Right atrium auricular region (tissue), 2 donors: Measurements from ENCODE around the gene MYO1D. TPM values are rescaled to one million over a fixed set of nuclear protein-coding genes. Genes with fewer than 3 reads are reported as not detected.

Experiments
- DNase-seq: peaks from one replicate; pipeline ENCODE4 v3.0.0-alpha.2; 2019; ENCODE audit warnings: low spot score
- H3K27ac ChIP-seq, 2 donors: fragments of 200-600 bp; sonication (generic); 1 replicate in 1 of 2; 2 replicates in 1 of 2; pipeline ENCODE4 v1.5.1; 2016 to 2019
- H3K27me3 ChIP-seq, 2 donors: fragments of 200-600 bp; sonication (generic); one replicate each; pipeline versions ENCODE4 v1.5.1 to v1.6.0; 2017 to 2019
- H3K36me3 ChIP-seq: fragments of 200-600 bp; sonication (generic); one replicate; pipeline ENCODE4 v1.5.1; 2016
- H3K4me1 ChIP-seq, 2 donors: fragments of 200-600 bp; sonication (generic); one replicate each; pipeline versions ENCODE4 v1.5.1 to v1.6.0; 2017 to 2019
- H3K4me3 ChIP-seq, 2 donors: fragments of 200-600 bp; sonication (generic); 1 replicate in 1 of 2; 2 replicates in 1 of 2; pipeline ENCODE4 v1.5.1; 2017 to 2019; ENCODE audit warnings: mild to moderate bottlenecking in 1 of 2, moderate library complexity in 1 of 2
- H3K9me3 ChIP-seq, 2 donors: fragments of 200-600 bp; sonication (generic); one replicate each; pipeline ENCODE4 v1.5.1; 2019
- CTCF ChIP-seq, 2 donors: fragments of 200-600 bp; sonication (generic); IDR thresholded peaks; one replicate each; pipeline ENCODE4 v1.5.1; 2019; ENCODE audit warnings: antibody characterized with exemption in 2 of 2
- total RNA-seq, 2 donors: library from RNA; depleted of rRNA; stranded (reverse); fragments of >200 nt; gene quantifications; one replicate each; pipeline ENCODE4 v1.1.0, GENCODE V29; 2016

Gene MYO1D
- total RNA-seq, 2 donors from 2014 or later, result 21.9 to 25.1 TPM

GRCh38 chr17:32625971-32626370 is 251.0 kb downstream of the MYO1D start:
- no peaks in the 10 kb centered on the region for H3K27me3 ChIP-seq
- H3K9me3 ChIP-seq, result no peaks in the 10 kb centered on the region
- no peak for TF ChIP-seq CTCF (IDR thresholded peaks at IDR 0.05)
- H3K4me1 ChIP-seq, result no peaks in the 10 kb centered on the region
- H3K36me3 ChIP-seq, result no peaks in the 10 kb centered on the region
- no peak overlapping the region for H3K4me3 ChIP-seq
- H3K27ac ChIP-seq, result no peak overlapping the region
- DNase-seq, result no peak

- H3K27me3 ChIP-seq, result no peaks in the 10 kb centered on the region
- H3K36me3 ChIP-seq, result no peaks in the 10 kb centered on the region
- H3K9me3 ChIP-seq, result no peaks in the 10 kb centered on the region
- H3K4me1 ChIP-seq, result no peaks in the 10 kb centered on the region
- DNase-seq, result no peak
- H3K27ac ChIP-seq, result no peak overlapping the region
- H3K4me3 ChIP-seq, result no peak overlapping the region
- TF ChIP-seq CTCF (IDR thresholded peaks at IDR 0.05), result no peak
These were observed 253.7 kb downstream of the MYO1D start for GRCh38 chr17:32623196-32623595.

- Histone ChIP-seq H3K27ac (no peak overlapping the region), H3K9me3 (no peaks in the 10 kb centered on the region), H3K4me3 (no peak overlapping the region), H3K36me3 (no peaks in the 10 kb centered on the region), H3K27me3 (no peaks in the 10 kb centered on the region), H3K4me1 (no peaks in the 10 kb centered on the region)
- DNase-seq, result no peak
- TF ChIP-seq CTCF (IDR thresholded peaks at IDR 0.05), result no peak
These were observed 254.4 kb downstream of the MYO1D start for GRCh38 chr17:32622540-32622939.

GRCh38 chr17:32621612-32622312 is 255.2 kb downstream of the MYO1D start:
- Histone ChIP-seq H3K27ac (no peak overlapping the region), H3K36me3 (no peaks in the 10 kb centered on the region), H3K27me3 (no peaks in the 10 kb centered on the region), H3K4me3 (no peak overlapping the region), H3K9me3 (no peaks in the 10 kb centered on the region), H3K4me1 (no peaks in the 10 kb centered on the region)
- DNase-seq, result no peak
- TF ChIP-seq CTCF (IDR thresholded peaks at IDR 0.05), result no peak

- Histone ChIP-seq H3K27ac (no peak overlapping the region), H3K9me3 (no peaks in the 10 kb centered on the region), H3K27me3 (no peaks in the 10 kb centered on the region), H3K36me3 (no peaks in the 10 kb centered on the region), H3K4me3 (no peak overlapping the region), H3K4me1 (no peaks in the 10 kb centered on the region)
- TF ChIP-seq CTCF (IDR thresholded peaks at IDR 0.05), result no peak
- DNase-seq, result no peak
These were observed 261.6 kb downstream of the MYO1D start for GRCh38 chr17:32615326-32615725.

GRCh38 chr17:32610943-32611342 is 266.0 kb downstream of the MYO1D start:
- no peaks in the 10 kb centered on the region for H3K36me3 ChIP-seq
- no peak overlapping the region for H3K4me3 ChIP-seq

More at GRCh38 chr17:32610943-32611342, 266.0 kb downstream of the MYO1D start:
- Histone ChIP-seq H3K4me1 (no peaks in the 10 kb centered on the region), H3K27ac (no peak overlapping the region), H3K9me3 (no peaks in the 10 kb centered on the region), H3K27me3 (no peaks in the 10 kb centered on the region)
- DNase-seq, result no peak
- TF ChIP-seq CTCF (IDR thresholded peaks at IDR 0.05), result no peak
